Stimulated activated naive B cell treated with anti-CD40 and anti-IgM and Interleukin-4, amounts not matched to agents 10 μg/mL and 1 μg/mL and 100 μg/mL, for 72 hours (primary cell): Measurements from ENCODE around the gene ITGAD.

Source experiments
- ATAC-seq, 2 donors: fragments of 150-1000 bp; cut with Tn5 transposase; replicated peaks; 2 replicates each; pipeline ENCODE4 v1.10.0; 2021; ENCODE audit warnings: moderate library complexity in 1 of 2
- DNase-seq: peaks from one replicate; pipeline ENCODE4 v3.0.0; 2021
- H3K27ac Mint-ChIP-seq: one replicate; pipeline ENCODE4 v1.8.0; 2022; ENCODE audit warnings: mild to moderate bottlenecking, mixed read lengths
- H3K27me3 Mint-ChIP-seq, 2 donors: one replicate each; pipeline ENCODE4 v1.8.0; 2022; ENCODE audit warnings: mixed read lengths in 2 of 2
- H3K36me3 Mint-ChIP-seq, 2 donors: one replicate each; pipeline ENCODE4 v1.8.0; 2022; ENCODE audit warnings: mixed read lengths in 2 of 2, mild to moderate bottlenecking in 1 of 2
- H3K4me1 Mint-ChIP-seq, 2 donors: one replicate each; pipeline ENCODE4 v1.8.0; 2022; ENCODE audit warnings: mixed read lengths in 2 of 2, mild to moderate bottlenecking in 1 of 2
- H3K4me3 Mint-ChIP-seq, 2 donors: one replicate each; pipeline ENCODE4 v1.8.0; 2022; ENCODE audit warnings: mild to moderate bottlenecking in 2 of 2, mixed read lengths in 2 of 2, moderate library complexity in 1 of 2
- H3K9me3 Mint-ChIP-seq, 2 donors: one replicate each; pipeline ENCODE4 v1.8.0; 2022; ENCODE audit warnings: mixed read lengths in 2 of 2, mild to moderate bottlenecking in 1 of 2

The ITGAD gene

DNA sequence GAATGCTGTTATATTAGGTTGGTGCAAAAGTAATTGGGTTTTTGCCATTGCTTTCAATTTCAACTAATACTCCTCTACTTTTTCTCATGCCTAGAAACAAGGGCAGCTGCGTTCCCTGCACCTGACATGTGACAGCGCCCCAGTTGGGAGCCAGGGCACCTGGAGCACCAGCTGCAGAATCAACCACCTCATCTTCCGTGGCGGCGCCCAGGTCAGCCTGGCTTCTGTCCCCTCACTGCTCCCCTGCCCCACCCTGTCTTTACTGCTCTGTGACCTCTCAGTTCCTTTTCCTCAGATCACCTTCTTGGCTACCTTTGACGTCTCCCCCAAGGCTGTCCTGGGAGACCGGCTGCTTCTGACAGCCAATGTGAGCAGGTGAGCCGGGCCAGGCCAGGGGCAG lies 16.4 kb upstream of the ITGAD start:
- Mint-ChIP-seq H3K4me3 (no peak overlapping the region), H3K4me1 (peaks cover 0 to 8% of the 10 kb centered on the region in 2 donors), H3K36me3 (peaks cover 25 to 29% of the 10 kb centered on the region in 2 donors), H3K9me3 (peaks cover 3 to 6% of the 10 kb centered on the region in 2 donors), H3K27ac (no peak overlapping the region), H3K27me3 (peaks cover 7 to 23% of the 10 kb centered on the region in 2 donors)
- ATAC-seq: no peak
- no peak for DNase-seq

DNA sequence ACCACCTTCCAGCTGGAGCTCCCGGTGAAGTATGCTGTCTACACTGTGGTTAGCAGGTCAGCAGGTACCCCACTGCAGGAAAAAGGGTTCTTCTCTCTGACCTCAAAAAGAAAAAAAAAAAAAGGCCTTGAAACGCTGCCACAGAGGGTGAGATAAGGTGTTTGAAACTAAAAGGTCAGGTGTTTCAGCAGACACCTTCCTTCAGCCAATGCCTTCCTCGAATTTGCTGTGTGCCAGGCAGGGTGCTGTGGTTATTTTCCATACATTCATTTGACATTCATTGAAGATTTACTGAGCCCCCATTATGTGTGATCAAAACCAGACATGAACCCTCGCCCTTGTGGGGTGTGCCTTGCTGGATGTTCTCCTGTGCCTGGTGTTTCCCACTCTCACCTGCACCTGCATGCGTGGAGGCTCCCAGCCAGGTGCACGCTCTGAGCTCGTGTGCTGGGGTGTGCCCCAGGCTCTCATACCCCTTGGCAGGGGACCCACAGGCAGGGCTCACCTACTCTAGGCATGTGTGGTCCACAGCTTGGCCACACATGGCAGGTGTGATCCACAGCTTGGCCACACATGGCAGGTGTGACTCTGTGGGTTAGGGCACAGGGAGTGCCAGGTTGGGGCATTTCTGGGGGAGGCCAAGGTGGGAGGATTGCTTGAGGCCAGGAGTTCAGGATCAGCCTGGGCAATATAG lies 15.8 kb upstream of the ITGAD start:
- peaks cover 24 to 31% of the 10 kb centered on the region in 2 donors for H3K36me3 Mint-ChIP-seq
- no peak overlapping the region for H3K4me3 Mint-ChIP-seq
- peaks cover 2 to 9% of the 10 kb centered on the region in 2 donors for H3K4me1 Mint-ChIP-seq
- H3K27me3 Mint-ChIP-seq: peaks cover 6 to 26% of the 10 kb centered on the region in 2 donors
- H3K27ac Mint-ChIP-seq: no peak overlapping the region
- peaks cover 3 to 6% of the 10 kb centered on the region in 2 donors for H3K9me3 Mint-ChIP-seq
- DNase-seq (no peak), ATAC-seq (no peak)

DNA sequence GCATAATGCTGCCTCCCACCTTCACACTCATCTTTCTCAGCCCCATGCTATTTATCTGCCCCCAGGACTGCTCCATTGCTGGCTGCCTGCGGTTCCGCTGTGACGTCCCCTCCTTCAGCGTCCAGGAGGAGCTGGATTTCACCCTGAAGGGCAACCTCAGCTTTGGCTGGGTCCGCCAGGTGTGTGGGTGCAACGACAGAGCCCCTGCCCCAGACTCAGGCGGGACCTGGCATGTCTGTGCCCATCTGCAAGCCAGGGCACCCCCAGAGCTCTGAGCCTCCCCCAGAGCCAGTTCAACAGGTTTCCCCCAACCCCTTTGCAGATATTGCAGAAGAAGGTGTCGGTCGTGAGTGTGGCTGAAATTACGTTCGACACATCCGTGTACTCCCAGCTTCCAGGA lies 12.9 kb upstream of the ITGAD start:
- H3K9me3 Mint-ChIP-seq: peaks cover 1 to 2% of the 10 kb centered on the region in 2 donors
- H3K27ac Mint-ChIP-seq: no peak overlapping the region
- H3K4me3 Mint-ChIP-seq: no peak overlapping the region
- no peak for ATAC-seq
- H3K36me3 Mint-ChIP-seq: peaks cover 18 to 22% of the 10 kb centered on the region in 2 donors
- peaks cover 4 to 12% of the 10 kb centered on the region in 2 donors for H3K4me1 Mint-ChIP-seq
- peaks cover 12 to 23% of the 10 kb centered on the region in 2 donors for H3K27me3 Mint-ChIP-seq
- DNase-seq: no peak

DNA sequence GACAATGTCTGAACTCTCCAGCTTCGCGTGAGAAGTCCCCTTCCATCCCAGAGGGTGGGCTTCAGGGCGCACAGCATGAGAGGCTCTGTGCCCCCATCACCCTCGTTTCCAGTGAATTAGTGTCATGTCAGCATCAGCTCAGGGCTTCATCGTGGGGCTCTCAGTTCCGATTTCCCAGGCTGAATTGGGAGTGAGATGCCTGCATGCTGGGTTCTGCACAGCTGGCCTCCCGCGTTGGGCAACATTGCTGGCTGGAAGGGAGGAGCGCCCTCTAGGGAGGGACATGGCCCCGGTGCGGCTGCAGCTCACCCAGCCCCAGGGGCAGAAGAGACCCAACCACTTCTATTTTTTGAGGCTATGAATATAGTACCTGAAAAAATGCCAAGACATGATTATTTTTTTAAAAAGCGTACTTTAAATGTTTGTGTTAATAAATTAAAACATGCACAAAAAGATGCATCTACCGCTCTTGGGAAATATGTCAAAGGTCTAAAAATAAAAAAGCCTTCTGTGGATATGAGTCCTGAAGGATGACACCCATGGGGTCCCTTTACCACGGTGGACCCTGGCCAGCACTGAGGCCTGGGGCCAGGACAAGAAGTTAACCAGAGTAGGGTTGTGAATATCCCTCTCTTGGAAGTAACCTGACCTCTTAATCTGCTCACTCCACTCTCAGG lies 10.5 kb upstream of the ITGAD start:
- H3K27me3 Mint-ChIP-seq: peaks cover 10 to 18% of the 10 kb centered on the region in 2 donors
- DNase-seq: peak; percentile 43
- no peak overlapping the region for H3K4me3 Mint-ChIP-seq
- H3K9me3 Mint-ChIP-seq: no peaks in the 10 kb centered on the region
- H3K27ac Mint-ChIP-seq: no peak overlapping the region
- peaks cover 13 to 14% of the 10 kb centered on the region in 2 donors for H3K4me1 Mint-ChIP-seq
- peaks cover 8 to 10% of the 10 kb centered on the region in 2 donors for H3K36me3 Mint-ChIP-seq
- ATAC-seq: peak; percentile 84 to 90

DNA sequence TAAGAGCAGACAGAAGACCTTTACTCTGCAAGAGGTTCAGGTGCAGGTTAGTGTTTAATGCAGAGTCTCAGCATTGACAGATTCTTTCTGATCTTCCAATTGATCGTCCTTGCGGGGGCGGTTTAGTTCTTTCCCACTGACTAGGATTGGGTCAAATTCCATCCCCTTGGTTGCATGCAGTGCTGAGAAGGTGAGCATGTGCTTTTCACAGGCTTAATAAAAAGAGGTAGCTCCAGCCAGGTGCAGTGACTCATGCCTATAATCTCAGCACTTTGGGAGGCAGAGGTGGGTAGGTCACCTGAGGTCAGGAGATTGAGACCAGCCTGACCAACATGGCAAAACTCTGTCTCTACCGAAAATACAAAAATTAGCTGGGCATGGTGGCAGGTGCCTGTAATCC lies 7.5 kb upstream of the ITGAD start:
- peaks cover 11 to 14% of the 10 kb centered on the region in 2 donors for H3K4me1 Mint-ChIP-seq
- H3K4me3 Mint-ChIP-seq: no peak overlapping the region
- DNase-seq (no peak), ATAC-seq (no peak)
- H3K9me3 Mint-ChIP-seq: no peaks in the 10 kb centered on the region
- peaks cover 1 to 8% of the 10 kb centered on the region in 2 donors for H3K36me3 Mint-ChIP-seq
- peaks cover 18 to 30% of the 10 kb centered on the region in 2 donors for H3K27me3 Mint-ChIP-seq
- no peak overlapping the region for H3K27ac Mint-ChIP-seq

DNA sequence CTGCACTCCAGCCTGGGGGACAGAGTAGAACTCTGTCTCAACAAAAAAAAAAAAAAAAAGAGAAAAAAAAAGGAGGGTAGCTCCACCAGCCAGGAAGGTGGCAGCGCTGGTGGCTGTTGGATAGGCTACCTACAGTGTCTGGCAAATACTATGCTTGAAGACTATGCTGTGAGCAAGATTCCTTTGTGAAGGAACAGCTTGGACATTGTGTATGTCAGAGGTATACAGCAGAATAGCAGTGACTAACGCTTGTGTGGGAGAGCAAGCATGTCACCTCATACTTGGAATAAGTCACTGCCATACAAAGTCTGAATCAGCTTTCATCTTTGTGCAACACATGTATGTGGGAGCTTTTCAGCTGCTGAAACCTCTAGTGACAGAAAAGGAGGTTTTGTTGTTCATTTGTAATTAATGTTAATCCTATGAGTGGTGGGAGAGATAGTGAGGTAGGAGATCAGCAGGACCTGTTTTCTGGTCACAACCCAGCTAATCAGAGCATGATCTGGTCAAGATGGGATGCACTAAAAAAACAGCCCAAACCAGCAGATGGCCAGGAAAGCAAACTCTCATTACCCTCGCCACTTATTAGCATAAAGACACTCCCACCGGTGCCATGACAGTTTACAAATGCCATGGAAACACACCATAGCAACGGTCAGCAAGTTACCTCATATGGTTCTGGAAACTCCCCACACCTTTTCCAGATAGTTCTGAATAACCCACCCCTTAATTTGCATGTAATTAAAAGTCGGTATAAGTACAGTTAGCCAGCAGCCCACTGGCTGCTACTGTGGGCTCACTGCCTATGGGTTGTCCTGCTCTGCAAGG lies 6.8 kb upstream of the ITGAD start:
- H3K36me3 Mint-ChIP-seq: peaks cover 1 to 4% of the 10 kb centered on the region in 2 donors
- H3K4me1 Mint-ChIP-seq: peaks cover 11 to 14% of the 10 kb centered on the region in 2 donors
- ATAC-seq (peak; percentile 55 to 75), DNase-seq (no peak)
- no peak overlapping the region for H3K4me3 Mint-ChIP-seq
- H3K27ac Mint-ChIP-seq: no peak overlapping the region
- no peaks in the 10 kb centered on the region for H3K9me3 Mint-ChIP-seq
- H3K27me3 Mint-ChIP-seq: peaks cover 20 to 30% of the 10 kb centered on the region in 2 donors

DNA sequence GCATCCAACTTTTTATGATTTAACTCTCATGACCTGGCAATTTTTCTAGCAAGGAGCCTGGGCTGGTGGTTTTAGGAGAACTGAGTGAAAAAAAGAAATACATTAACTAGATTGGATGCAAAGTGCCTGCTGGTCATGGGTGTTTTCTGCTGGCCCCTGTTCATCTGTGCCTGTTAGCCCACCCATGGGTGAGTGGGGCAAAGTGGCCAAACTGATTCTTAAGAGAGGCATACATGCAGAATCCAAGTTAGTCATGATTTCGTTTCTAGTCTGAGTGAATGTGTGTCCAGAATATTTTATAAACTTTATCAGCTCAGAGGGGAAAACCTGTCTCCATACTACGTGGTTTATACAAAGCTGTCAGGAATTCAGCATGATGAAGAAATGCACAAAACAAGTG lies 4.6 kb upstream of the ITGAD start:
- Mint-ChIP-seq H3K27ac (no peak overlapping the region), H3K4me1 (peaks cover 12 to 17% of the 10 kb centered on the region in 2 donors), H3K27me3 (peaks cover 20 to 35% of the 10 kb centered on the region in 2 donors), H3K36me3 (no peaks in the 10 kb centered on the region), H3K4me3 (no peak overlapping the region), H3K9me3 (no peaks in the 10 kb centered on the region)
- ATAC-seq (no peak), DNase-seq (no peak)

DNA sequence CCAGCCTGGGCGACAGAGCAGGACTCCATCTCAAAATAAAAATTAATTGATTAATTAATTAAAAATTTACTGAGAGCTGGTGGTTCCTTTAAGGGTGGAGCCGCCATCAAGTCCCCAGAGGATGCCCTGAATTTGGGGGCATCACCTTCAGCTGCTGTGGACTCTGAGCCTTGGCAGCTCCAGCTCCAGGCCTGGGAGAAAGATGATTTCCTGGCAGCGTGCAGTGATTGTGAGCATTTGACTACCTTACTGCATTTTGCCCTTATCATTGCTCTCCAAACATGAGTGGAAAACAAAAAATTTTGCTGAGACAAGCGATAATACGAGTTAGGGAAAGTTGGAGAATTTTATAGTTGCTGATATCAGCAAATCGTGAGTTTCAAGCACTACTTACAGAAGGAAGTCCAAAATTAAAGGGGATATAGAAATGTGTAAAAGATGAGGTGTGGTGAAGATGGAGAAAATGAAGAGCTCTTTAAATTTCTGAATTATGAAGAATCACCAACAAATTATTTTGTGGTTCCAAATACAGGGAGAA lies 2.6 kb upstream of the ITGAD start:
- no peaks in the 10 kb centered on the region for H3K9me3 Mint-ChIP-seq
- no peak overlapping the region for H3K27ac Mint-ChIP-seq
- DNase-seq (no peak), ATAC-seq (no peak)
- H3K4me1 Mint-ChIP-seq: peaks cover 12 to 17% of the 10 kb centered on the region in 2 donors
- H3K27me3 Mint-ChIP-seq: peaks cover 20 to 37% of the 10 kb centered on the region in 2 donors
- H3K4me3 Mint-ChIP-seq: no peak overlapping the region
- H3K36me3 Mint-ChIP-seq: no peaks in the 10 kb centered on the region

DNA sequence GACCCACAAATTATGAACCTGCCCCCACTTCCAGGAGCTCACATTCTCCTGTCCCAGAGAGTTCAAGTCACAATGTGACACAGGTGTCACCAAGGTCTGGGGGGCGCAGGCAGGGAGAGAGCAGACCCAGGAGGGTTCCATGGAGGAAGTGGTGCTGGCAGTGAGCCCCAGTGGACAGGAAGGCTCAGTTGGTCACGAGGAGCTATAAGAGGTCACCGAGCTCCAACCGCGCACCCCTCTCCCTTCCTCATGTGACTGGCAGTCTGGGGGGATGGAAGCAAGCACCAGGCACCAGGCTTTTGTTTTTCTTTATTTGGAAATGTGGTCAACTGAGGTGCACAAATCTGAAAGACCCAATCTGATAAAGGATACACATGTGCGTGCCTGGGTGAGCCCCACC lies 2.5 kb downstream of the ITGAD start:
- Mint-ChIP-seq H3K27me3 (peaks cover 16 to 35% of the 10 kb centered on the region in 2 donors), H3K4me1 (peaks cover 11 to 20% of the 10 kb centered on the region in 2 donors), H3K4me3 (no peak overlapping the region), H3K36me3 (peaks cover 5 to 11% of the 10 kb centered on the region in 2 donors), H3K9me3 (peaks cover 9 to 11% of the 10 kb centered on the region in 2 donors), H3K27ac (no peak overlapping the region)
- DNase-seq: no peak
- no peak for ATAC-seq

DNA sequence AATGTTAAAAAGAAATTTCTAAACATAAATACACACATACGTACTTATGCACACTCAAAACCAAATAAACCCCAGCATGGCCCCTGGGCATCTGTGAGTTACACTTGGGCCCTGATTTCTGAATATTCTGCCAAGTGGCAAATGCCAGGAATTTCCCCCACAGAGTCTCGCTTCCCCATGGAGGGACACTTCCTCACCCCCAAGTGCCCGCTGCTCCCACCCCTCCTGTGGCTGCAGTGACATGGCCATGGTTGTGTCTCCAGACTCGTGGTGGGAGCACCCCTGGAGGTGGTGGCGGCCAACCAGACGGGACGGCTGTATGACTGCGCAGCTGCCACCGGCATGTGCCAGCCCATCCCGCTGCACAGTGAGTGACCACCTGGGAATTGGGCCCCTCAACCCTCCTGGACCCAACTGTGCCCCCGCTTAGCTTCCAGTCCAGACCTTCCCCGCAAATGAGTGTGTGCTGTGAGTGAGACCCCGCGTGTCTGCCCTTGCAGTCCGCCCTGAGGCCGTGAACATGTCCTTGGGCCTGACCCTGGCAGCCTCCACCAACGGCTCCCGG lies 4.0 kb downstream of the ITGAD start:
- ATAC-seq (peak; percentile 29 to 47), DNase-seq (no peak)
- Mint-ChIP-seq H3K36me3 (peaks cover 5 to 11% of the 10 kb centered on the region in 2 donors), H3K4me1 (peaks cover 11 to 20% of the 10 kb centered on the region in 2 donors), H3K27ac (no peak overlapping the region), H3K9me3 (peaks cover 9 to 11% of the 10 kb centered on the region in 2 donors), H3K4me3 (no peak overlapping the region), H3K27me3 (peaks cover 13 to 34% of the 10 kb centered on the region in 2 donors)

DNA sequence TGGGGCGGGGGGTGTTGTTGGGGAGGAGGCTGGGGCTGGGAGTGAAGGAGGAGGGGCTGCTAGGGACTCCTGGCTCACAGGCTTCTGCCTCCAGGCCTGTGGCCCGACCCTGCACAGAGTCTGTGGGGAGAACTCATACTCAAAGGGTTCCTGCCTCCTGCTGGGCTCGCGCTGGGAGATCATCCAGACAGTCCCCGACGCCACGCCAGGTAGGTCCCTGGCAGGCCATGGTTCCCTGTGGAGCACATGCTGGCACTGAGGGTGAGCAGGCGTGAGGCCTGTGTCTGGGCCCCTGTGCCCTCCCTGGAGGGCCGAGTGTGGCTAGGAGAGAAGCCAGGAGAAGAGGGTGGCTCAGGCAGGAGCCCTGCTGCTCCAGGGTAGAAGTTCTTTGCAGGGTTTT lies 4.6 kb downstream of the ITGAD start:
- H3K27ac Mint-ChIP-seq: no peak overlapping the region

DNA sequence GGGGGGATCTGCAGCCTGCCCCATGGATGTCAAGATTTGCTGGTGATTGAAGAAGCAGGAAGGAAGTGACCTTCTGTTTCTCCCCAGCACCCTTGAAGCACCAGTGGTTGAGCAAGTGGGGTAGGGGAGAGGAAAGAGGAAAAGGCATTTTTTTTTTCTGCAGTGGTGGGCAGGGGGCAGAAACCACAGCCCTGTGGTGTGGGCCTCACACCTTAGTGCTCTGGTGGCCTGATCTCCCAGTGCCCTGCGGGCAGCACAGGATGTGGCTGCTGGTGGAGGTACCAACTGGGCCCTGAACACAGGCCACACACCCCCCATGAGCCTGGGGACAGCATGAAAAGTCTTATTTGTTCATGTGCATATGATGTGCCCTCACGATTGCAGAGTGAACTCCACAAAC lies 7.1 kb downstream of the ITGAD start:
- peak; percentile 50 to 52 for ATAC-seq
- no peak for DNase-seq

More for the DNA sequence above, 4.6 kb downstream of the ITGAD start:
- H3K4me3 Mint-ChIP-seq: no peak overlapping the region
- H3K9me3 Mint-ChIP-seq: peaks cover 9 to 11% of the 10 kb centered on the region in 2 donors
- H3K4me1 Mint-ChIP-seq: peaks cover 11 to 20% of the 10 kb centered on the region in 2 donors
- no peak for ATAC-seq
- DNase-seq: no peak
- H3K36me3 Mint-ChIP-seq: peaks cover 5 to 11% of the 10 kb centered on the region in 2 donors
- H3K27me3 Mint-ChIP-seq: peaks cover 11 to 28% of the 10 kb centered on the region in 2 donors

DNA sequence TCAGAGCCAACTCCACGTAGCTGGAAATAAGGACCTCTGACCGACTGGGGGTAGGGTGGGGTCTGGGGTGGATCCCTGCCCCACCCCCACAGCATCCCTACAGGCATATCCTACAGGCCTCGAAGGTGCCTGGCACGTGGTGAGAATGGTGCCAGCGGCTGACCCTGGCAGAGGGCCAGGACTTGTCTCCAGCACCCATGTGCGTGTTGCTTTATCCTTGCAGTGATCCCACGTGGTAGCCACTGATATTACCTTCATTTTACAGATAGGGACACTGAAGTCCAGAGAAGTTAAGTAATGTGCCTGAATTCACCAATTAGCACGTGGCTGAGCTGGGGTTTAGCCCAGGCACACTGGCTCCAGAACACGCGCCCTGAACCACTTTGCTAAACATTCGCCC lies 8.3 kb downstream of the ITGAD start:
- Mint-ChIP-seq H3K27me3 (peaks cover 5 to 17% of the 10 kb centered on the region in 2 donors), H3K4me1 (peaks cover 7 to 12% of the 10 kb centered on the region in 2 donors), H3K27ac (no peak overlapping the region), H3K9me3 (peaks cover 9 to 11% of the 10 kb centered on the region in 2 donors), H3K36me3 (peaks cover 5 to 11% of the 10 kb centered on the region in 2 donors), H3K4me3 (no peak overlapping the region)
- no peak for DNase-seq
- ATAC-seq: no peak

More for the DNA sequence above, 7.1 kb downstream of the ITGAD start:
- Mint-ChIP-seq H3K9me3 (peaks cover 9 to 11% of the 10 kb centered on the region in 2 donors), H3K4me3 (no peak overlapping the region), H3K36me3 (peaks cover 5 to 11% of the 10 kb centered on the region in 2 donors), H3K27me3 (peaks cover 5 to 17% of the 10 kb centered on the region in 2 donors), H3K4me1 (peaks cover 7 to 12% of the 10 kb centered on the region in 2 donors), H3K27ac (peak overlapping the region; percentile 11)
